GM18498 (cell line): Measurements from ENCODE around the gene SART1.
A peak's percentile ranks its signal among the peaks of the same experiment; 100 is the strongest.

ENCODE experiments used
- ATAC-seq: cut with Tn5 transposase; IDR thresholded peaks from one replicate; pipeline ENCODE4 v1.9.1; 2021; ENCODE audit warnings: mild to moderate bottlenecking, moderate library complexity; ENCODE audit not compliant: unreplicated experiment

SART1 gene

GRCh38 chr11:65961267-65962140, at the start of gene SART1:
Gene SART1, plus strand, starts transcription at chr11:65961734. Its CDS starts 47 bp downstream, at chr11:65961781.
- peak; percentile 88 for ATAC-seq

- ATAC-seq = no peak
Measured at GRCh38 chr11:65912845-65913244, 48.7 kb upstream of the SART1 start.

- no peak for ATAC-seq
Measured at GRCh38 chr11:65915101-65915820, 46.3 kb upstream of the SART1 start.

- ATAC-seq = no peak
Measured at GRCh38 chr11:65915821-65916251, 45.7 kb upstream of the SART1 start.

- ATAC-seq = no peak
Measured at GRCh38 chr11:65916391-65916790, 45.1 kb upstream of the SART1 start.

- ATAC-seq = no peak
Measured at GRCh38 chr11:65917077-65917433, 44.5 kb upstream of the SART1 start.

- ATAC-seq = no peak
Measured at GRCh38 chr11:65917434-65918210, 43.9 kb upstream of the SART1 start.

- ATAC-seq = peak; percentile 60
Measured at GRCh38 chr11:65918211-65919140, 43.1 kb upstream of the SART1 start, which contains the start of gene C11orf68. Gene C11orf68, minus strand, starts transcription at chr11:65919062. Its CDS starts 31 bp downstream, at chr11:65919031.

GRCh38 chr11:65919141-65919572, 42.4 kb upstream of the SART1 start, which contains the start of gene DRAP1:
Gene DRAP1, plus strand, starts transcription at chr11:65919426. Its CDS starts 76 bp downstream, at chr11:65919502.
- peak; percentile 81 for ATAC-seq

GRCh38 chr11:65919573-65920371, 41.8 kb upstream of the SART1 start:
- ATAC-seq = peak; percentile 38

- ATAC-seq = no peak
Measured at GRCh38 chr11:65920372-65920802, 41.1 kb upstream of the SART1 start.

GRCh38 chr11:65921033-65921555, 40.4 kb upstream of the SART1 start:
- no peak for ATAC-seq

GRCh38 chr11:65921876-65922275, 39.7 kb upstream of the SART1 start:
- ATAC-seq = no peak

GRCh38 chr11:65922565-65922964, 39.0 kb upstream of the SART1 start:
- no peak for ATAC-seq

GRCh38 chr11:65925397-65925796, 36.1 kb upstream of the SART1 start:
- no peak for ATAC-seq

- peak; percentile 75 for ATAC-seq
Measured at GRCh38 chr11:65927904-65928397, 33.6 kb upstream of the SART1 start.

- no peak for ATAC-seq
Measured at GRCh38 chr11:65928667-65929066, 32.9 kb upstream of the SART1 start.

GRCh38 chr11:65931773-65932557, 29.6 kb upstream of the SART1 start:
- ATAC-seq = no peak
